22Rv1 (cell line): ENCODE results near the gene AGR2.

ENCODE experiments used
- H3K27ac ChIP-seq: fragments of 450-650 bp; 2 replicates; pipeline ENCODE4 v1.5.1; 2017
- CTCF ChIP-seq: fragments of 450-650 bp; IDR thresholded peaks from 2 replicates; pipeline ENCODE4 v1.5.1; 2017; ENCODE audit warnings: mild to moderate bottlenecking
- ZFX ChIP-seq: fragments of 450-650 bp; IDR thresholded peaks from 2 replicates; pipeline ENCODE4 v1.6.1; 2017; ENCODE audit warnings: antibody characterized with exemption, borderline replicate concordance

The AGR2 gene

GRCh38 chr7:16764942-16765341 lies 39.9 kb downstream of the AGR2 start:
- no peak overlapping the region for H3K27ac ChIP-seq
- TF ChIP-seq ZFX (no peak), CTCF (no peak)

DNA sequence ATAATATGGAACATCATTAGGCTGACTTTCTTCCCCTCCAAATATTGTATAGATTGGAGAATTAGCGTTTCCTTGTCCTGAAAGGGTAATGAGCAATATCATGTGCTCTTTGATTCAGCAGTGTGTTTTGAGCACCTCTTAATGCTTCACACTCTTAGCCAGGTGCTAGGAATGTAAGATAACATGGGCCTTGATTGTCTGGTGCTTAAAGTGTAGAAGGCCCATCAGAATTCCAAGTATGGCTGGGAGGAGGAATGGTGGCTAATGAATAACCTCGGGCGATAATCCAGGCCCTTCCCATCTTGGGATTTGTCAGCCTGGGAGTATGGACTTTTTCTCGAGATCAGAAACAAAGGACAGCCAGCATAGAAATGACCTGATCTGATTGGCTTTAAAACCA lies 42.6 kb downstream of the AGR2 start:
- no peak for TF ChIP-seq CTCF
- no peak for TF ChIP-seq ZFX

GRCh38 chr7:16759840-16760239 lies 45.0 kb downstream of the AGR2 start:
- H3K27ac ChIP-seq, result no peak overlapping the region
- TF ChIP-seq CTCF, result no peak
- no peak for TF ChIP-seq ZFX

More for the DNA sequence above, 42.6 kb downstream of the AGR2 start:
- no peak overlapping the region for H3K27ac ChIP-seq

DNA sequence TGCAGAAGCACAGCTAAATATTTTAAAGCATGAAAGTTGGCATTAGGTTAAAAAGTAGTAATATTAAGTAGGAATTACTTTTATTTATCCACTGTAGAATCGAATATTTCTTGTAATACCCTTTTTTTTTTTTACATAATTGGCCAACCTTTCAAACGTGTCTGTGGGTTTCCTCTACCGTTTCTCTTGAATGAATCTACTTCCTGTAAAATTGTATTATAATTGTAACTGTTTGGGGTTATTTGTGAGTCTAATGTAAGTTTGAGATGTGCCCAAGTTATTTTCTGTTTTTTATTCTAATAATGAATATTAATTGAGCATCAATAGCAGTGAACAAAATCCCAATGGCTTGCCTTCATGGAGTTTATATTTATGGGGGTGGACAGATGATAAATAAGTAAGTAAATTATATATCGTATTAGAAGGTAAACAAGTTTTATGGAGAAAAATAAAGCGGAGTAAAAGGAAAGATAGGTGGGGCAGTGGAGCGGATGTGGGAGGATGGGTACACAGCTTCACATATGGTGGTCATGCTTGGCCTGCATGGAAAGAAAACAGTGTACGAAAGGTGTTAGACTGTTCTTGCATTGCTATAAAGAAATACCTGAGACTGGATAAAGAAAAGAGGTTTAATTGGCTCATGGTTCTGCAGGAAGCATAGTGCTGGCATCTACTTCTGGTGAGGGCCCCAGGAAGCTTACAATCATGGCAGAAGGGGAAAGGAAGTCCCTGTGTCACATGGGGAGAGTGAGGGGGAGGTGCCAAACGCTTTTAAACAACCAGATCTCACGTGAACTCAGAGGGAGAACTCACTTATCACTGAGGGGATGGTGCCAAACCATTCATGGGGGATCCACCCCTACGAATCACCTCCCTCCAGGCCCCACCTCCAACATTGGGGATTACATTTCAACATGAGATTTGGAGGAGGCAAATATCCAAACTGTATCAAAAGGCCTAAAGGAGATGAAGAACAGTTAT lies 45.9 kb downstream of the AGR2 start:
- no peak overlapping the region for H3K27ac ChIP-seq
- TF ChIP-seq ZFX (no peak), CTCF (no peak)

- no peak for TF ChIP-seq ZFX
- no peak for TF ChIP-seq CTCF
- H3K27ac ChIP-seq, result no peak overlapping the region
These were observed 46.8 kb downstream of the AGR2 start for GRCh38 chr7:16758036-16758435.

- no peak overlapping the region for H3K27ac ChIP-seq
- TF ChIP-seq ZFX (no peak), CTCF (no peak)
These were observed 49.4 kb downstream of the AGR2 start for GRCh38 chr7:16755397-16755796.

GRCh38 chr7:16754856-16755317 lies 49.9 kb downstream of the AGR2 start:
- no peak overlapping the region for H3K27ac ChIP-seq
- TF ChIP-seq CTCF (no peak), ZFX (no peak)
